ENCODE results near the gene MAFB. TPM values are rescaled to one million over a fixed set of nuclear protein-coding genes. Genes with fewer than 3 reads are reported as not detected.

MAFB gene
- total RNA-seq = 1.7 and 3.1 TPM in 2 replicates

GRCh38 chr20:40689100-40689942 lies at the start of gene MAFB:
MAFB (minus strand) TSS chr20:40689236; CDS start chr20:40688850, 386 bp downstream.

Measured in thoracic aorta endothelial cell (primary cell).